Uterus (tissue), 4 donors: ENCODE data around the gene DCAF6. TPM values are rescaled to one million over a fixed set of nuclear protein-coding genes. Genes with fewer than 3 reads are reported as not detected.

ENCODE experiments used
- DNase-seq, 2 donors: peaks; one replicate each; pipeline ENCODE4 v3.0.0-alpha.2; 2019 to 2020
- H3K27ac ChIP-seq, 2 donors: fragments of 200-600 bp; sonication (generic); 1 replicate in 1 of 2; 2 replicates in 1 of 2; pipeline ENCODE4 v1.5.1; 2016 to 2018
- H3K27me3 ChIP-seq, 2 donors: fragments of 200-600 bp; sonication (generic); one replicate each; pipeline ENCODE4 v1.5.1; 2018 to 2019; ENCODE audit warnings: control low read depth in 1 of 2
- H3K36me3 ChIP-seq, 2 donors: fragments of 200-600 bp; sonication (generic); one replicate each; pipeline ENCODE4 v1.5.1; 2019; ENCODE audit warnings: control low read depth in 1 of 2
- H3K4me1 ChIP-seq, 2 donors: fragments of 200-600 bp; sonication (generic); one replicate each; pipeline ENCODE4 v1.5.1; 2018 to 2019; ENCODE audit warnings: control low read depth in 1 of 2
- H3K4me3 ChIP-seq, 2 donors: fragments of 200-600 bp; sonication (generic); 1 replicate in 1 of 2; 2 replicates in 1 of 2; pipeline ENCODE4 v1.5.1; 2018 to 2019; ENCODE audit warnings: mild to moderate bottlenecking in 1 of 2
- H3K9me3 ChIP-seq, 2 donors: fragments of 200-600 bp; sonication (generic); one replicate each; pipeline ENCODE4 v1.5.1; 2019; ENCODE audit warnings: control low read depth in 1 of 2
- POLR2A ChIP-seq, 2 donors: fragments of 450-650 bp; IDR thresholded peaks; one replicate each; pipeline ENCODE4 v1.6.1; 2016; ENCODE audit warnings: antibody characterized with exemption in 2 of 2, mild to moderate bottlenecking in 1 of 2, moderate library complexity in 1 of 2
- intact Hi-C: fragments of 100-400 bp; cut with DNase I; formaldehyde crosslinking; loops from one replicate; pipeline ENCODE4 v1.15.1; 2023; ENCODE audit warnings: low total_unique reads
- total RNA-seq, 4 donors: library from RNA; depleted of rRNA in 3 of 4; stranded (reverse); fragments of >200 nt in 3 of 4; gene quantifications; one replicate each; pipeline versions ENCODE4 v1.1.0 to v1.2.4, GENCODE V29; 2014 to 2023
- TF ChIP-seq, protein P1 (sequence below), 4 experiments: fragments of 200-600 bp in 2 of 4; fragments of 450-650 bp in 2 of 4; sonication (generic) in 2 of 4; IDR thresholded peaks; one replicate each; pipeline ENCODE4 v1.5.1; 2016 to 2019; ENCODE audit warnings: antibody characterized with exemption in 4 of 4, mild to moderate bottlenecking in 2 of 4, moderate library complexity in 1 of 4
- donor health status: DM: yes; HTN: yes; CAD: no.

The DCAF6 gene
- total RNA-seq, 4 donors from 2014 or later, result 19.1 to 77.7 (median 44.9) TPM

DNA sequence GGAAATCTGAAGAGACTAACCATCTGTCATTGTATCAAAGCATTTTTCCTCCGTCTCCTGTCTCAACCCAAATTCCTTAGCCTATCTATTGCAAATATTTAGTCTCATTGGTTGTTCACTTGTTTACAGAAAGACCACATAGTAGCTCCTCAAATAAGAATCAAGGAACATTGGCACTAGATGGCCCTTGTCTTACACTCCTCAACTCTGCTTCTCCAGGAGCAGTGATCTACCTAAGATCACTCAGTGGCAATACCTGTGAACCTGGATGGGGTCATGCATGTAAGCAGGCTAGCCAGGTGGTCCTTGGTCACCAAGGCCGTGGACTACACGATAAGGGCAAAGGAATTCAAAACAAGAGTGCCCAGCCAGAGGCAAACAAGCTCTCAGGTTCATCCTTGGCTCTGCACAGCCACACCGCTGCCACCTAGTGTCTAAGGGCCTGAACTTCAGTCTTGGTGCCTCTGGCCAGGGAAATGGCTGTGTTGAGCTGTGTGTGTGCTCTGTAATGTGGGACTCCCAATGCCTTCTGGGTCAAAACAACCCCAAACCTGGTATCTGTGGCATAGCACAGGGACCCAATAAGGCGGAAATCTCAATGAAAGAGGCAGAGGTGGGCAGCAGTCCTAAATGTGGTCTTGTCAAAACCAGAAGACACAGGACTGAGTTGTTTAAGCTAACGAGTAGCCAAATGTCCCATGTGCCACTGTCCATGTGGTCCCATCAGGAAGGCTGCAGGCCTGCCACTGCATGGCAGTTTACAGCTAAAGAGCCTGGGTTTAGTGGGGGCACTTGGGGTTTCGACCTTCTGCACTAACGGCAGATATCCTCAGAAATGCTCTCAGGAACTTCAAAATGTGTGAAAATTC is 145.8 kb downstream of the DCAF6 start:
- intact Hi-C loops, result loop anchor here (10.0 kb wide), 1 partner anchor 53 kb away; the partner anchor contains the start of gene GPR161
- no peak for TF ChIP-seq POLR2A (IDR thresholded peaks at IDR 0.05)
- TF ChIP-seq, protein P1, sequence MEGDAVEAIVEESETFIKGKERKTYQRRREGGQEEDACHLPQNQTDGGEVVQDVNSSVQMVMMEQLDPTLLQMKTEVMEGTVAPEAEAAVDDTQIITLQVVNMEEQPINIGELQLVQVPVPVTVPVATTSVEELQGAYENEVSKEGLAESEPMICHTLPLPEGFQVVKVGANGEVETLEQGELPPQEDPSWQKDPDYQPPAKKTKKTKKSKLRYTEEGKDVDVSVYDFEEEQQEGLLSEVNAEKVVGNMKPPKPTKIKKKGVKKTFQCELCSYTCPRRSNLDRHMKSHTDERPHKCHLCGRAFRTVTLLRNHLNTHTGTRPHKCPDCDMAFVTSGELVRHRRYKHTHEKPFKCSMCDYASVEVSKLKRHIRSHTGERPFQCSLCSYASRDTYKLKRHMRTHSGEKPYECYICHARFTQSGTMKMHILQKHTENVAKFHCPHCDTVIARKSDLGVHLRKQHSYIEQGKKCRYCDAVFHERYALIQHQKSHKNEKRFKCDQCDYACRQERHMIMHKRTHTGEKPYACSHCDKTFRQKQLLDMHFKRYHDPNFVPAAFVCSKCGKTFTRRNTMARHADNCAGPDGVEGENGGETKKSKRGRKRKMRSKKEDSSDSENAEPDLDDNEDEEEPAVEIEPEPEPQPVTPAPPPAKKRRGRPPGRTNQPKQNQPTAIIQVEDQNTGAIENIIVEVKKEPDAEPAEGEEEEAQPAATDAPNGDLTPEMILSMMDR (IDR thresholded peaks at IDR 0.05), result peak; percentile 62 to 91 (median 75)

DNA sequence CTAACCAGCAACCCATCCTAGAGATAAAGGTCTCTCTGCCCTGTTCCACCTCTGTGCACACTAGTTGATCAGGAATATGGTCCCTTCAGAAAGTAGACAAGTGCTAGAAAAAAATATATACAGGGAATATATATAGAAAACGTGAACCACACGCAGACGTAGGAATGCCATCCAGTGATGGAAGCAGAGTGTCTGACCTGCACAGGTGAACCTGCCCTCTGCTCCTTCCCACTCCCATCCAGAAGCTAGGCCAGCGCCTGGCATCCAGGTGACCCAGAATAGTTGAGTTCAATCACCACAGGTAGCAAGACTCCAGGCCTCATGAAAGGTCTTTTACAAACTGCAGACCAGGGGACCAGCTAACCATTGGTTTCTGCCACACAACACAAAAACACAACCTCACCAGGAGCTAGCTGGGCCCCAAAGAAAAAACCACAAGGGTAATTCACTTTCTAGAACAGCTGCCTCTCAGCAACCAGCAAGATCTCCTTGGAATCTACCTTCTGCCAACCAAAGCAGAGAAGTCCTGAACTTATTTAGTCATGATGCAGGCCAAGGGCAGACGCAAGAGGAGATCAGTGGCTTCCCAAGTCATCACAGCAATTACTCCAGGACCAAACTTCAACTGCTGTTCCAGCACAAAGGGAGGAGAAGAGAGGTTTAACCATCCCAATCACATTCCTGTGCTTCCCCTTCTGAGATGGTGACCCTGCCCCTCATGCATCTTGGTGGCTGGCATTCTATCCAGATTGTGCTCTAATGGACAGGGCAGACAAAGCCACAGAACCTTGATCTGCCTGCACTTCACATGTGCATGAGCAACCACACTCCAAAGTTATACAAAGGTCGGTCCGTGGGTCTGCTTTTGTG is 147.2 kb downstream of the DCAF6 start:
- intact Hi-C loops, result loop anchor here (10.0 kb wide), 1 partner anchor 51 kb away; the partner anchor contains the start of gene GPR161
- H3K4me3 ChIP-seq, result no peak overlapping the region
- TF ChIP-seq, protein P1 (IDR thresholded peaks at IDR 0.05), result no peak
- no peak for TF ChIP-seq POLR2A (IDR thresholded peaks at IDR 0.05)
- H3K9me3 ChIP-seq, result no peaks in the 10 kb centered on the region
- peak overlapping the region; percentile 16 to 79 for H3K27ac ChIP-seq
- DNase-seq, result no peak
- no peaks in the 10 kb centered on the region for H3K27me3 ChIP-seq
- no peaks in the 10 kb centered on the region for H3K4me1 ChIP-seq
- no peaks in the 10 kb centered on the region for H3K36me3 ChIP-seq

More for the DNA sequence above, 145.8 kb downstream of the DCAF6 start:
- no peaks in the 10 kb centered on the region for H3K27me3 ChIP-seq
- peak overlapping the region; percentile 32 to 69 for H3K27ac ChIP-seq
- no peak overlapping the region for H3K4me3 ChIP-seq
- no peaks in the 10 kb centered on the region for H3K4me1 ChIP-seq
- H3K36me3 ChIP-seq, result no peaks in the 10 kb centered on the region
- H3K9me3 ChIP-seq, result no peaks in the 10 kb centered on the region
- DNase-seq, result peak; percentile 67 to 69

GRCh38 chr1:168084396-168085231 is 148.1 kb downstream of the DCAF6 start:
- no peaks in the 10 kb centered on the region for H3K27me3 ChIP-seq
- H3K4me3 ChIP-seq, result no peak overlapping the region
- DNase-seq, result peak; percentile 67 to 68
- TF ChIP-seq, protein P1 (IDR thresholded peaks at IDR 0.05), result peak; percentile 60 to 92 (median 70)
- no peak for TF ChIP-seq POLR2A (IDR thresholded peaks at IDR 0.05)
- no peaks in the 10 kb centered on the region for H3K9me3 ChIP-seq
- no peaks in the 10 kb centered on the region for H3K36me3 ChIP-seq
- H3K27ac ChIP-seq, result peak overlapping the region; percentile 72 to 79
- H3K4me1 ChIP-seq, result no peaks in the 10 kb centered on the region
- intact Hi-C loops, result loop anchor here (10.0 kb wide), 1 partner anchor 50 kb away; the partner anchor contains the start of gene GPR161

- Histone ChIP-seq H3K4me3 (no peak overlapping the region), H3K36me3 (no peaks in the 10 kb centered on the region), H3K9me3 (no peaks in the 10 kb centered on the region), H3K4me1 (no peaks in the 10 kb centered on the region), H3K27me3 (no peaks in the 10 kb centered on the region), H3K27ac (peak overlapping the region; percentile 72 to 79)
- no peak for TF ChIP-seq POLR2A (IDR thresholded peaks at IDR 0.05)
- TF ChIP-seq, protein P1 (IDR thresholded peaks at IDR 0.05), result no peak
- intact Hi-C loops, result loop anchor here (10.0 kb wide), 1 partner anchor 49 kb away; the partner anchor contains the start of gene GPR161
- DNase-seq, result peak; percentile 46 to 59
Measured at GRCh38 chr1:168085401-168085872, 149.0 kb downstream of the DCAF6 start.
